Measurements from ENCODE around the gene FAM13A. TPM values are rescaled to one million over a fixed set of nuclear protein-coding genes. Genes with fewer than 3 reads are reported as not detected.

FAM13A gene
- total RNA-seq, 1 donor from 2014 or later = 51.2 TPM

GRCh38 chr4:88775026-88775425 is 282.0 kb downstream of the FAM13A start:
- TF ChIP-seq CTCF (IDR thresholded peaks at IDR 0.05; ENCODE audit: partially characterized antibody, unreplicated experiment) = no peak
- Mint-ChIP-seq H3K36me3 (ENCODE audit: unreplicated experiment) (peaks cover 6% of the 10 kb centered on the region), H3K9me3 (ENCODE audit: unreplicated experiment) (no peaks in the 10 kb centered on the region), H3K4me1 (ENCODE audit: low read depth, unreplicated experiment) (no peaks in the 10 kb centered on the region), H3K27me3 (ENCODE audit: unreplicated experiment) (no peaks in the 10 kb centered on the region), H3K4me3 (ENCODE audit: unreplicated experiment) (no peak overlapping the region), H3K27ac (ENCODE audit: unreplicated experiment) (no peak overlapping the region)
- DNase-seq = no peak

- Mint-ChIP-seq H3K36me3 (ENCODE audit: unreplicated experiment) (peaks cover 6% of the 10 kb centered on the region), H3K9me3 (ENCODE audit: unreplicated experiment) (no peaks in the 10 kb centered on the region), H3K4me3 (ENCODE audit: unreplicated experiment) (no peak overlapping the region), H3K27ac (ENCODE audit: unreplicated experiment) (no peak overlapping the region), H3K4me1 (ENCODE audit: low read depth, unreplicated experiment) (no peaks in the 10 kb centered on the region), H3K27me3 (ENCODE audit: unreplicated experiment) (no peaks in the 10 kb centered on the region)
- no peak for DNase-seq
- no peak for TF ChIP-seq CTCF (IDR thresholded peaks at IDR 0.05; ENCODE audit: partially characterized antibody, unreplicated experiment)
Measured at GRCh38 chr4:88771883-88772450, 285.0 kb downstream of the FAM13A start.

- H3K36me3 Mint-ChIP-seq (ENCODE audit: unreplicated experiment) = no peaks in the 10 kb centered on the region
- no peak overlapping the region for H3K27ac Mint-ChIP-seq (ENCODE audit: unreplicated experiment)
- H3K4me3 Mint-ChIP-seq (ENCODE audit: unreplicated experiment) = no peak overlapping the region
- no peak for TF ChIP-seq CTCF (IDR thresholded peaks at IDR 0.05; ENCODE audit: partially characterized antibody, unreplicated experiment)
- no peaks in the 10 kb centered on the region for H3K9me3 Mint-ChIP-seq (ENCODE audit: unreplicated experiment)
- H3K4me1 Mint-ChIP-seq (ENCODE audit: low read depth, unreplicated experiment) = no peaks in the 10 kb centered on the region
- H3K27me3 Mint-ChIP-seq (ENCODE audit: unreplicated experiment) = no peaks in the 10 kb centered on the region
- no peak for DNase-seq
Measured at GRCh38 chr4:88765729-88766128, 291.3 kb downstream of the FAM13A start.

GRCh38 chr4:88763075-88763474 is 293.9 kb downstream of the FAM13A start:
- H3K27me3 Mint-ChIP-seq (ENCODE audit: unreplicated experiment) = peaks cover 5% of the 10 kb centered on the region
- H3K27ac Mint-ChIP-seq (ENCODE audit: unreplicated experiment) = no peak overlapping the region
- peaks cover 9% of the 10 kb centered on the region for H3K9me3 Mint-ChIP-seq (ENCODE audit: unreplicated experiment)
- H3K4me1 Mint-ChIP-seq (ENCODE audit: low read depth, unreplicated experiment) = peaks cover 16% of the 10 kb centered on the region
- H3K4me3 Mint-ChIP-seq (ENCODE audit: unreplicated experiment) = no peak overlapping the region
- no peaks in the 10 kb centered on the region for H3K36me3 Mint-ChIP-seq (ENCODE audit: unreplicated experiment)
- no peak for TF ChIP-seq CTCF (IDR thresholded peaks at IDR 0.05; ENCODE audit: partially characterized antibody, unreplicated experiment)
- no peak for DNase-seq

GRCh38 chr4:88761861-88762523 is 295.0 kb downstream of the FAM13A start:
- no peak overlapping the region for H3K4me3 Mint-ChIP-seq (ENCODE audit: unreplicated experiment)
- TF ChIP-seq CTCF (IDR thresholded peaks at IDR 0.05; ENCODE audit: partially characterized antibody, unreplicated experiment) = no peak
- H3K27me3 Mint-ChIP-seq (ENCODE audit: unreplicated experiment) = peaks cover 5% of the 10 kb centered on the region
- peaks cover 18% of the 10 kb centered on the region for H3K4me1 Mint-ChIP-seq (ENCODE audit: low read depth, unreplicated experiment)
- H3K9me3 Mint-ChIP-seq (ENCODE audit: unreplicated experiment) = peaks cover 10% of the 10 kb centered on the region
- no peaks in the 10 kb centered on the region for H3K36me3 Mint-ChIP-seq (ENCODE audit: unreplicated experiment)
- H3K27ac Mint-ChIP-seq (ENCODE audit: unreplicated experiment) = no peak overlapping the region
- no peak for DNase-seq
